ENCODE results near the gene MYO5C. TPM values are rescaled to one million over a fixed set of nuclear protein-coding genes. Genes with fewer than 3 reads are reported as not detected.

The MYO5C gene
- total RNA-seq, 1 experiment from 2014 or later = 28.2 TPM

DNA sequence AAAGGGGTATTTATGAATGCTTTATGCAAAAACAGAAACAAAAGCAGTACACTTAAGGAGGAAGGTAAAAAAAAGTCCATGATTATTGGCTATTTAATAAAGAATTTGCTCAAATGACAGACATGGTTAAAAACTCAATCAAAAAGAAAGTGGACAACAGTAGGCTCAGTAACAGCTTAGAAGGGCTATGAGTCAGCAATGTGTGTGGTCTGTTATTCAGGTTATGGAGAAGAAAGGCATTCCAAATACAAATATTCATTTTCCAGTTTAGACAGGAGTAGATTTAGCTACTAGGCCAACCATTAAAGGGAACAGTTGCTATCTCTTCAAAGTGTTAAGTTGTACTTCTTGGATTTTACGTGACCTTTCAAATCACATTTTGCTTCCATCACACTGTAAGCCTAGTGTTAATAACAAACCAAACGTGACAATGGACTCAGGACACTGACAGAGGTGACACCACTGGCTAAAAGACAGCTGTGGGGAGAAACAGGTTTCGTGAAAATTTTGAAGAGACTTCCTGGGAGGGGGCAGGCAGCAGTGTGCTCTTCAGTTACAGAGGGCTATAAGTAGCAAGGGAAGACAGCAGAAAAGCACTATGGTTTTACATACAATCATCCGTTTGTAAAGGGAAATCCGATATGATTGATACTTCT, 41.7 kb upstream of the MYO5C start:
- in situ Hi-C loops (cut with HindIII; ENCODE audit: low pct_unique_long_range_greater_than_20kb, low sequenced_read_pairs) (no loop called here), intact Hi-C loops (cut with micrococcal nuclease; ENCODE audit: unreplicated experiment) (loop anchor here (10.0 kb wide), 2 partner anchors 83 to 187 kb away; partner anchors contain the start of gene MYO5A)
- ATAC-seq = 0 out of 2 replicates have a peak, but pooled peaks have one; percentile 27
- H3K9me3 ChIP-seq (ENCODE audit: control insufficient read depth, insufficient read depth, low read depth, low read length) = no peaks in the 10 kb centered on the region
- H3K4me3 ChIP-seq (ENCODE audit: low read depth in 2 of 2, low read length in 2 of 2) = no peak overlapping the region
- H3K4me1 ChIP-seq (ENCODE audit: control insufficient read depth, insufficient read depth, low read length) = peaks cover 24% of the 10 kb centered on the region
- TF ChIP-seq SIN3A (IDR thresholded peaks at IDR 0.05; ENCODE audit: borderline replicate concordance, insufficient read depth, low read depth, low read length) (no peak), TCF7L2 (IDR thresholded peaks at IDR 0.05; ENCODE audit: low read depth, low read length) (no peak), POLR2AphosphoS5 (IDR thresholded peaks at IDR 0.05; ENCODE audit: low read depth, low read length) (no peak)
- TF ChIP-seq, protein P1, sequence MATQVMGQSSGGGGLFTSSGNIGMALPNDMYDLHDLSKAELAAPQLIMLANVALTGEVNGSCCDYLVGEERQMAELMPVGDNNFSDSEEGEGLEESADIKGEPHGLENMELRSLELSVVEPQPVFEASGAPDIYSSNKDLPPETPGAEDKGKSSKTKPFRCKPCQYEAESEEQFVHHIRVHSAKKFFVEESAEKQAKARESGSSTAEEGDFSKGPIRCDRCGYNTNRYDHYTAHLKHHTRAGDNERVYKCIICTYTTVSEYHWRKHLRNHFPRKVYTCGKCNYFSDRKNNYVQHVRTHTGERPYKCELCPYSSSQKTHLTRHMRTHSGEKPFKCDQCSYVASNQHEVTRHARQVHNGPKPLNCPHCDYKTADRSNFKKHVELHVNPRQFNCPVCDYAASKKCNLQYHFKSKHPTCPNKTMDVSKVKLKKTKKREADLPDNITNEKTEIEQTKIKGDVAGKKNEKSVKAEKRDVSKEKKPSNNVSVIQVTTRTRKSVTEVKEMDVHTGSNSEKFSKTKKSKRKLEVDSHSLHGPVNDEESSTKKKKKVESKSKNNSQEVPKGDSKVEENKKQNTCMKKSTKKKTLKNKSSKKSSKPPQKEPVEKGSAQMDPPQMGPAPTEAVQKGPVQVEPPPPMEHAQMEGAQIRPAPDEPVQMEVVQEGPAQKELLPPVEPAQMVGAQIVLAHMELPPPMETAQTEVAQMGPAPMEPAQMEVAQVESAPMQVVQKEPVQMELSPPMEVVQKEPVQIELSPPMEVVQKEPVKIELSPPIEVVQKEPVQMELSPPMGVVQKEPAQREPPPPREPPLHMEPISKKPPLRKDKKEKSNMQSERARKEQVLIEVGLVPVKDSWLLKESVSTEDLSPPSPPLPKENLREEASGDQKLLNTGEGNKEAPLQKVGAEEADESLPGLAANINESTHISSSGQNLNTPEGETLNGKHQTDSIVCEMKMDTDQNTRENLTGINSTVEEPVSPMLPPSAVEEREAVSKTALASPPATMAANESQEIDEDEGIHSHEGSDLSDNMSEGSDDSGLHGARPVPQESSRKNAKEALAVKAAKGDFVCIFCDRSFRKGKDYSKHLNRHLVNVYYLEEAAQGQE (IDR thresholded peaks at IDR 0.05; ENCODE audit: insufficient read depth in 1 of 2, low read depth in 2 of 2, low read length in 1 of 2) = no peak
- TF ChIP-seq, protein P2, sequence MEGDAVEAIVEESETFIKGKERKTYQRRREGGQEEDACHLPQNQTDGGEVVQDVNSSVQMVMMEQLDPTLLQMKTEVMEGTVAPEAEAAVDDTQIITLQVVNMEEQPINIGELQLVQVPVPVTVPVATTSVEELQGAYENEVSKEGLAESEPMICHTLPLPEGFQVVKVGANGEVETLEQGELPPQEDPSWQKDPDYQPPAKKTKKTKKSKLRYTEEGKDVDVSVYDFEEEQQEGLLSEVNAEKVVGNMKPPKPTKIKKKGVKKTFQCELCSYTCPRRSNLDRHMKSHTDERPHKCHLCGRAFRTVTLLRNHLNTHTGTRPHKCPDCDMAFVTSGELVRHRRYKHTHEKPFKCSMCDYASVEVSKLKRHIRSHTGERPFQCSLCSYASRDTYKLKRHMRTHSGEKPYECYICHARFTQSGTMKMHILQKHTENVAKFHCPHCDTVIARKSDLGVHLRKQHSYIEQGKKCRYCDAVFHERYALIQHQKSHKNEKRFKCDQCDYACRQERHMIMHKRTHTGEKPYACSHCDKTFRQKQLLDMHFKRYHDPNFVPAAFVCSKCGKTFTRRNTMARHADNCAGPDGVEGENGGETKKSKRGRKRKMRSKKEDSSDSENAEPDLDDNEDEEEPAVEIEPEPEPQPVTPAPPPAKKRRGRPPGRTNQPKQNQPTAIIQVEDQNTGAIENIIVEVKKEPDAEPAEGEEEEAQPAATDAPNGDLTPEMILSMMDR (IDR thresholded peaks at IDR 0.05) = no peak
- H3K27ac ChIP-seq (ENCODE audit: low read length) = peak overlapping the region; percentile 27; the same call in 1 of the 2 replicates
- no TSS peak for BruUV-seq (replicated peaks)
- no peaks in the 10 kb centered on the region; the same call in 1 of the 2 replicates for H3K36me3 ChIP-seq (ENCODE audit: control insufficient read depth, insufficient read depth, low read length)
- ChIA-PET CTCF (no interaction called here), POLR2A (no interaction called here)
- no peak for DNase-seq (ENCODE audit: low read depth, low spot score)
- no peaks in the 10 kb centered on the region for H3K27me3 ChIP-seq (ENCODE audit: control insufficient read depth, insufficient read depth, low read length)

DNA sequence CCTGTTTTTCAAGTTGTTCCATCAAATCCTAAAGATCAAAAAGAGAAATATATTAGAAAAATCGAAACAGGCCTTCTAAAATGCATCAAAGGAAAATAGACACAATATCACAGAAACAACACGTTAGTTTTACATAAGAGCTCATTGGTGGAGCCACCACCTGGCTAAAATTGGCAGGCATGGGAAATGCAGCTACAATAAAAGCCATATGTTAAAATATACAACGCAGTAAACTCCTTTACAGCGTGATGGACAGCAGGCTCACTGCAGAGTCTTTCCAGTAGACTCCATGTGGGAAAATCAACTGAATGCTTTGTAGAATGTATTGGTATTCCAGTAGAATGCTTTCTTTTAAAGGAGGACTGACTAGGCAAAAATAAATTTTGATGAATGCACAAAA, 40.9 kb upstream of the MYO5C start:
- no peaks in the 10 kb centered on the region for H3K9me3 ChIP-seq (ENCODE audit: control insufficient read depth, insufficient read depth, low read depth, low read length)
- H3K27ac ChIP-seq (ENCODE audit: low read length) = no peak overlapping the region
- TF ChIP-seq, protein P2 (IDR thresholded peaks at IDR 0.05) = peak; percentile 60; the same call in 1 of the 2 replicates
- no peak for TF ChIP-seq TCF7L2 (IDR thresholded peaks at IDR 0.05; ENCODE audit: low read depth, low read length)
- TF ChIP-seq, protein P1 (IDR thresholded peaks at IDR 0.05; ENCODE audit: insufficient read depth in 1 of 2, low read depth in 2 of 2, low read length in 1 of 2) = no peak
- DNase-seq (ENCODE audit: low read depth, low spot score) (no peak), ATAC-seq (no peak)
- intact Hi-C loops (cut with micrococcal nuclease; ENCODE audit: unreplicated experiment) = loop anchor here (10.0 kb wide), 2 partner anchors 82 to 188 kb away; partner anchors contain the start of gene MYO5A
- in situ Hi-C loops (cut with HindIII; ENCODE audit: low pct_unique_long_range_greater_than_20kb, low sequenced_read_pairs) = no loop called here
- POLR2A ChIA-PET = no interaction called here
- no peak overlapping the region for H3K4me3 ChIP-seq (ENCODE audit: low read depth in 2 of 2, low read length in 2 of 2)
- H3K4me1 ChIP-seq (ENCODE audit: control insufficient read depth, insufficient read depth, low read length) = peaks cover 28% of the 10 kb centered on the region
- BruUV-seq (replicated peaks) = no TSS peak
- CTCF ChIA-PET = no interaction called here
- H3K36me3 ChIP-seq (ENCODE audit: control insufficient read depth, insufficient read depth, low read length) = no peaks in the 10 kb centered on the region; the same call in 1 of the 2 replicates
- no peaks in the 10 kb centered on the region for H3K27me3 ChIP-seq (ENCODE audit: control insufficient read depth, insufficient read depth, low read length)

All from Panc1 (cell line).